GM12873 (cell line): ENCODE data around the gene ARNT2.

Source experiments
- TF ChIP-seq, protein P1 (sequence below): IDR thresholded peaks from 2 replicates; pipeline ENCODE4 v1.5.1; 2012; ENCODE audit warnings: low read depth, mild to moderate bottlenecking, moderate library complexity, low read length, control low read depth; ENCODE audit not compliant: insufficient read depth; ENCODE audit errors: missing control alignments

Gene ARNT2

DNA sequence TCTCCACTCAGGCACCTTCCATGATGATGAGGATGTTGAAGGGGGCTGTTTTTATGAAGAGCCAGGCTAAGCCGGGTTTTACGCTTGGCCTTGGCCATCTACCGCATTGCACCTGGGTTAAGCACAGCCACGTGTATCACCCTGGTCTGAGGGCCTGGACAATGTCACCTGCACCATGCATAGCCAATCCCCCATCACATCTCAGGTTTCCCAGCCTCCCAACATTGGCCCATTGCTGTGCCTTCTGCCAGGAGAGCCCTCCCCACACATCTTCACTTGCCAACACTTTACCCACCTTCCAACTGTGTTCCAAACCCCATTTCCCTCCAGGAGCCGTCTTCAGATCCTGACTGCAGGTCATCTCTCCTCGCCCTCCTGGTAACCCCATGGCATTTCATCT is 155.6 kb downstream of the ARNT2 start:
- TF ChIP-seq, protein P1, sequence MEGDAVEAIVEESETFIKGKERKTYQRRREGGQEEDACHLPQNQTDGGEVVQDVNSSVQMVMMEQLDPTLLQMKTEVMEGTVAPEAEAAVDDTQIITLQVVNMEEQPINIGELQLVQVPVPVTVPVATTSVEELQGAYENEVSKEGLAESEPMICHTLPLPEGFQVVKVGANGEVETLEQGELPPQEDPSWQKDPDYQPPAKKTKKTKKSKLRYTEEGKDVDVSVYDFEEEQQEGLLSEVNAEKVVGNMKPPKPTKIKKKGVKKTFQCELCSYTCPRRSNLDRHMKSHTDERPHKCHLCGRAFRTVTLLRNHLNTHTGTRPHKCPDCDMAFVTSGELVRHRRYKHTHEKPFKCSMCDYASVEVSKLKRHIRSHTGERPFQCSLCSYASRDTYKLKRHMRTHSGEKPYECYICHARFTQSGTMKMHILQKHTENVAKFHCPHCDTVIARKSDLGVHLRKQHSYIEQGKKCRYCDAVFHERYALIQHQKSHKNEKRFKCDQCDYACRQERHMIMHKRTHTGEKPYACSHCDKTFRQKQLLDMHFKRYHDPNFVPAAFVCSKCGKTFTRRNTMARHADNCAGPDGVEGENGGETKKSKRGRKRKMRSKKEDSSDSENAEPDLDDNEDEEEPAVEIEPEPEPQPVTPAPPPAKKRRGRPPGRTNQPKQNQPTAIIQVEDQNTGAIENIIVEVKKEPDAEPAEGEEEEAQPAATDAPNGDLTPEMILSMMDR: no peak

DNA sequence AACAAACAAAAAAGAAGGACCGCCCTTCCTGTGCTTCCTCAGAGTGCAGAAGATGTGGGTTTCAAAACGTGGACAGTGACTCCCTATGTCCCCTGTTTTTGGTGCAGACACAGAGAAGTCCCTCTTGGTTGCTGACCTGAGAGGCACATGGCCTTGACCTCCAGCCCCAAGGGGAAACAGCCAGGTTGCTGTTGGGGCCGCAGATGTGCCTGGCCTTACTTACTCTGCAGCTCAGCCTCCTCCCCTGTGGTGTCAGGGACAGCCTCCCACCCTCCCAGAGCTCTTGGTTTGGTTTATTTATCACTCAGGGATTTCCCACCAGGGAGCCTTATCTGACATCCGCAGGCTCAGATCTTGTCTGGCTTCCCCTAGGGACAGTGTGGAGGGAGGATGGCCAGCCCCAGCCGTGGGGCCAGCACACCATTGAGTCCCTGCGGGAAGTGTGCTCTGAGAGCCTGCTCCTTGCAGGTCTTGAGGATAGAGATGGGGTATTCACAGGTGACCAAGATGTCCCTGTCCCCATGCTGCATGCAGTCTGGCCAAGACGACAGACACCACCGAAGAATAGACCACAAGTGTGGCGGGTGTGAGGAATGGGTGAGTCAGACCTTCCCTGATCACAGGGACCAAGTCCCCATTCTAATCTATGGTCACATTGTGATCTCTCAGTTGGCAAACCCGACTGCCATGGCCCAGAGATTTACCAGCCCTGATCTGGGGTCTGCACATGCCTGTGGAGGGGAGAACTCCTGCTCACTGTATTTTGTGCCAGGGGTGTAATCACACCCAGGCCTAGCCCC is 156.6 kb downstream of the ARNT2 start:
- TF ChIP-seq, protein P1: no peak

DNA sequence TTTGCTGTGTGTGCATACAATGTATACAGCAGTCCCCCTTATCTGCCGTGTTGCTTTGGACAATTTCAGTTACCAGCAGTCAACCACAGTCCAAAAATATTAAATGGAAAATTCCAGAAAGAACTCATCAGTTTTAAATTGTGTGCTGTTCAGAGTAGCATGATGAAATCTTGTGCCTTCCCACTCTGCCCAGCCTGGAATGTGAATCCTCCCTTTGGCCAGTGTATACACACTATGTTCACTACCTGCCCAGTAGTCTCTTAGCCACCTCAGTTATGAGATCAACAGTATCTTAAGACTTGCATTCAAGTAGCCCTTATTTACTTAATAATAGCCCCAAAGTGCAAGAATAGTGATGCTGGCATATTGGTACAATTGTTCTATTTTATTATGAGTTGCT is 157.3 kb downstream of the ARNT2 start:
- TF ChIP-seq, protein P1: no peak

GRCh38 chr15:80562033-80562432 is 157.9 kb downstream of the ARNT2 start:
- TF ChIP-seq, protein P1: no peak

DNA sequence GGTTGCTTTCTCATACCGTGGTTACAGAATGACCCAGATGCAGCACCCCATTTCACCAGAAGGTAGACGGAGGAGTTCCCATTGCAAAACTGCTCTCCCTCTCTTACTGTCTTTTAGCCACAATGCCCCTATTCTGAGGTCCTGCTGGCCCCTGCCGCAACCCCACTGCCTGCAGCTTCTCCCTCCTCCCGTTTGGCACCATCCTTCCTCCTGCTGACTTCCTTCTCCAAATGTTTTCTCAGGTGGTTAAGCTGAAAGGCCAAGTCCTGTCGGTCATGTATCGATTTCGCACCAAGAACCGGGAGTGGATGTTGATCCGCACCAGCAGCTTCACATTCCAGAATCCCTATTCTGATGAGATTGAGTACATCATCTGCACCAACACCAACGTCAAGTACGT is 158.7 kb downstream of the ARNT2 start:
- TF ChIP-seq, protein P1: no peak

- TF ChIP-seq, protein P1: no peak
Measured at GRCh38 chr15:80563372-80563997, 159.3 kb downstream of the ARNT2 start.

DNA sequence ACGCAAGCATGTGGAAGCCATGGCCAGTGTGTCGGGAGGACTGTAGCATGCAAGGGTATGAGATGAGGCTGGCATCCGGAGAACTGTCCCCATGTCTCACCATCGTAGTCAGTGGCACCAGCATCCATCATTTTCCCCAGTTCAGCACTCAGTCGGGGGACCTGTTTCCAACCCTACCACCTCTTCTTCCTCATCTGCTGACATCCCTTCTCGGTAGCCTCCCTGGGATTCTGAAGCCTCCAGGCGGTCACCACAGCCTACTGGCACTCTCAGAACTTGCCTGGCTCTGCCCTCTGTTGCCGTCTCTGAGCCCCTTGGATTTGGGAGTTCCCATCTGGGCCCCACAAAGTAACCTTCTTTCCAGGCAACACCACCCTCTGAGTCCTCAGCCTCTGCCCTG is 159.9 kb downstream of the ARNT2 start:
- TF ChIP-seq, protein P1: no peak
